ENCODE data around the gene ACBD6.

ACBD6 gene

GRCh38 chr1:180287988-180288705 is 214.2 kb downstream of the ACBD6 start:
- DNase-seq: no peak

GRCh38 chr1:180286417-180286816 is 216.0 kb downstream of the ACBD6 start:
- DNase-seq: no peak

- DNase-seq: no peak
Observed at GRCh38 chr1:180283098-180283497, 219.3 kb downstream of the ACBD6 start.

- DNase-seq: no peak
Observed at GRCh38 chr1:180282401-180283044, 219.9 kb downstream of the ACBD6 start.

GRCh38 chr1:180281490-180281889 is 220.9 kb downstream of the ACBD6 start:
- no peak for DNase-seq

GRCh38 chr1:180280617-180281016 is 221.8 kb downstream of the ACBD6 start:
- no peak for DNase-seq

- peak in 1 of 2 experiments; percentile 21 for DNase-seq
Observed at GRCh38 chr1:180279651-180280050, 222.7 kb downstream of the ACBD6 start.

GRCh38 chr1:180278596-180279395 is 223.6 kb downstream of the ACBD6 start:
- peak in 1 of 2 experiments; percentile 32 for DNase-seq

GRCh38 chr1:180278194-180278515 is 224.2 kb downstream of the ACBD6 start:
- no peak for DNase-seq

GRCh38 chr1:180277476-180278193 is 224.7 kb downstream of the ACBD6 start:
- DNase-seq: no peak

GRCh38 chr1:180275726-180276125 is 226.7 kb downstream of the ACBD6 start:
- no peak for DNase-seq

GRCh38 chr1:180274221-180274620 is 228.2 kb downstream of the ACBD6 start:
- DNase-seq: no peak

- no peak for DNase-seq
Observed at GRCh38 chr1:180273066-180273465, 229.3 kb downstream of the ACBD6 start.

- DNase-seq: no peak
Observed at GRCh38 chr1:180272395-180272794, 230.0 kb downstream of the ACBD6 start.

GRCh38 chr1:180271272-180272255 is 230.8 kb downstream of the ACBD6 start:
- DNase-seq: no peak

GRCh38 chr1:180270530-180271271 is 231.7 kb downstream of the ACBD6 start:
- peak in 1 of 2 experiments; percentile 26 for DNase-seq

- peak; percentile 88 to 95 for DNase-seq
Observed at GRCh38 chr1:180269645-180270529, 232.5 kb downstream of the ACBD6 start.

GRCh38 chr1:180268556-180269075 is 233.8 kb downstream of the ACBD6 start:
- peak; percentile 74 to 75 for DNase-seq

GRCh38 chr1:180267761-180268555 is 234.4 kb downstream of the ACBD6 start:
- no peak for DNase-seq
